KMS-11 (cell line): Measurements from ENCODE around the gene MYF6.

ENCODE experiments used
- H2AFZ ChIP-seq: fragments of 200-600 bp; sonication (generic); 2 replicates; pipeline ENCODE4 v1.6.1; 2016; ENCODE audit warnings: antibody characterized with exemption, mixed run types, low read depth
- H3K27ac ChIP-seq: fragments of 200-600 bp; sonication (generic); 2 replicates; pipeline ENCODE4 v1.6.1; 2016; ENCODE audit warnings: mild to moderate bottlenecking, mixed run types
- H3K27me3 ChIP-seq: fragments of 200-600 bp; sonication (generic); 2 replicates; pipeline ENCODE4 v1.6.1; 2017; ENCODE audit warnings: mild to moderate bottlenecking, low read depth, mixed run types, moderate library complexity; ENCODE audit not compliant: insufficient read depth
- H3K36me3 ChIP-seq: fragments of 200-600 bp; sonication (generic); 2 replicates; pipeline ENCODE4 v1.6.1; 2017; ENCODE audit warnings: mild to moderate bottlenecking, mixed run types; ENCODE audit not compliant: insufficient read depth
- H3K4me1 ChIP-seq: fragments of 200-600 bp; sonication (generic); 2 replicates; pipeline ENCODE4 v1.6.1; 2016; ENCODE audit warnings: mild to moderate bottlenecking, low read depth, mixed run types; ENCODE audit not compliant: poor library complexity, severe bottlenecking
- H3K4me2 ChIP-seq: fragments of 200-600 bp; sonication (generic); 2 replicates; pipeline ENCODE4 v1.7.0; 2016; ENCODE audit warnings: mild to moderate bottlenecking, mixed run types
- H3K4me3 ChIP-seq: fragments of 200-600 bp; sonication (generic); IDR thresholded peaks from 2 replicates; pipeline ENCODE4 v1.6.1; 2017; ENCODE audit warnings: low read depth, low read length, mixed read lengths; ENCODE audit not compliant: insufficient read depth
- H3K79me2 ChIP-seq: fragments of 200-600 bp; sonication (generic); 2 replicates; pipeline ENCODE4 v1.6.1; 2016; ENCODE audit warnings: low read depth, mixed run types; ENCODE audit not compliant: insufficient read depth
- H3K9ac ChIP-seq: fragments of 200-600 bp; sonication (generic); 2 replicates; pipeline ENCODE4 v1.6.1; 2016; ENCODE audit warnings: mild to moderate bottlenecking, mixed run types
- H4K20me1 ChIP-seq: fragments of 200-600 bp; sonication (generic); 2 replicates; pipeline ENCODE4 v1.6.1; 2016; ENCODE audit warnings: mild to moderate bottlenecking, mixed run types; ENCODE audit not compliant: insufficient read depth
- CTCF ChIP-seq: fragments of 200-600 bp; sonication (generic); conservative IDR thresholded peaks from 2 replicates; pipeline ENCODE4 v1.6.1; 2017; ENCODE audit warnings: low read depth, mild to moderate bottlenecking, antibody characterized with exemption, low read length, moderate library complexity, mixed read lengths

The MYF6 gene

GRCh38 chr12:80692114-80692513 lies 15.3 kb upstream of the MYF6 start:
- H3K79me2 ChIP-seq = no peaks in the 10 kb centered on the region
- H3K27ac ChIP-seq = no peak overlapping the region
- H2AFZ ChIP-seq = no peak overlapping the region
- H3K4me1 ChIP-seq = peaks cover 4% of the 10 kb centered on the region
- no peak overlapping the region for H3K4me2 ChIP-seq
- no peak overlapping the region for H3K9ac ChIP-seq
- H3K4me3 ChIP-seq = no peak overlapping the region
- H3K27me3 ChIP-seq = no peaks in the 10 kb centered on the region
- H4K20me1 ChIP-seq = no peaks in the 10 kb centered on the region
- no peaks in the 10 kb centered on the region for H3K36me3 ChIP-seq
- TF ChIP-seq CTCF = no peak

GRCh38 chr12:80697270-80697887 lies 10.1 kb upstream of the MYF6 start:
- no peak overlapping the region for H3K4me3 ChIP-seq
- H3K36me3 ChIP-seq = no peaks in the 10 kb centered on the region
- peaks cover 25% of the 10 kb centered on the region for H3K4me1 ChIP-seq
- H3K27ac ChIP-seq = no peak overlapping the region
- H3K4me2 ChIP-seq = no peak overlapping the region
- H3K27me3 ChIP-seq = no peaks in the 10 kb centered on the region
- H4K20me1 ChIP-seq = no peaks in the 10 kb centered on the region
- no peak for TF ChIP-seq CTCF
- H2AFZ ChIP-seq = no peak overlapping the region
- no peaks in the 10 kb centered on the region for H3K79me2 ChIP-seq
- no peak overlapping the region for H3K9ac ChIP-seq

GRCh38 chr12:80698256-80698655 lies 9.2 kb upstream of the MYF6 start:
- no peak overlapping the region for H3K9ac ChIP-seq
- no peak for TF ChIP-seq CTCF
- no peaks in the 10 kb centered on the region for H3K27me3 ChIP-seq
- H3K79me2 ChIP-seq = no peaks in the 10 kb centered on the region
- H4K20me1 ChIP-seq = no peaks in the 10 kb centered on the region
- no peak overlapping the region for H2AFZ ChIP-seq
- H3K36me3 ChIP-seq = no peaks in the 10 kb centered on the region
- no peak overlapping the region for H3K27ac ChIP-seq
- peaks cover 29% of the 10 kb centered on the region for H3K4me1 ChIP-seq
- H3K4me3 ChIP-seq = no peak overlapping the region
- no peak overlapping the region for H3K4me2 ChIP-seq

- Histone ChIP-seq H3K9ac (no peak overlapping the region), H3K4me1 (peaks cover 36% of the 10 kb centered on the region), H3K27ac (no peak overlapping the region), H3K4me3 (no peak overlapping the region), H3K79me2 (no peaks in the 10 kb centered on the region), H3K4me2 (no peak overlapping the region), H2AFZ (no peak overlapping the region), H3K36me3 (no peaks in the 10 kb centered on the region), H3K27me3 (no peaks in the 10 kb centered on the region), H4K20me1 (no peaks in the 10 kb centered on the region)
- TF ChIP-seq CTCF = no peak
These were observed 8.4 kb upstream of the MYF6 start for GRCh38 chr12:80698847-80699542.
